ENCODE data around the gene ADRA1B. TPM values are rescaled to one million over a fixed set of nuclear protein-coding genes. Genes with fewer than 3 reads are reported as not detected.
A peak's percentile ranks its signal among the peaks of the same experiment; 100 is the strongest.

The ADRA1B gene
- total RNA-seq, 1 experiment from 2014 or later, result not detected

DNA sequence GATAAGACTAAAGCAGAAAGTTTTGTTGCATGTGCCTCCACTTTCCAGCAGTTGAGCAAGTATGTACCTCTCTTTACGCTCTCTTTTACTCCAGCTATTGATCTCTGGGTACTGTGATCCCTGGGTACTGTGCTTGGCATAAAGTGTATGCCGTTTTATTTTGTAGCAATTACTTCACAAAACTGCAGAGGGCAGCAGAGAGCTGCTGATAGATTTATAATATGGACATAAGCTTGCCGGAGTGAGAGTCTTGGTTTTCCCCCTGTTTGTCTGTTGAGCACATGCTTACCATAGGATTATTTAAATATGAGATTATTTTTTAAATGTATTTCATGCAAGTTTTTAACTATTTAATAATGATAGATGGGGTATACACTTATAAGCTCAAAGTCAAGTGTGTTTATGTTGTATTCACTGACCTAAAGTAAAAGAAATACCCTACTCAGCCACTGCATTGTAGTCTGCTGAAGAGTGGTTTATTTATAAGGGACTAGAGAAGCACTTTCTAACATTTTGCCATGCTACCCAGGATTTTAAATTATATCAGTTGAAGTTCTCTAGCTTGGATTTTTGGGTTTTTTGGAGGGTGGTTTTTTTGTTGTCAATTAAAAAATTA lies 105.7 kb downstream of the ADRA1B start:
- Mint-ChIP-seq H3K4me1 (peaks cover 2 to 6% of the 10 kb centered on the region in 2 experiments; a peak in 3 of 4 replicates), H3K27ac (no peak overlapping the region), H3K9me3 (no peaks in the 10 kb centered on the region), H3K4me3 (no peak overlapping the region), H3K27me3 (ENCODE audit: low read depth) (no peaks in the 10 kb centered on the region), H3K36me3 (ENCODE audit: insufficient read depth in 1 of 3, low read depth in 3 of 3) (peaks cover 2 to 37% (median 33%) of the 10 kb centered on the region in 3 experiments; a peak in 6 of 7 replicates)
- Histone ChIP-seq H2BK120ac (ENCODE audit: low read depth, low read length, poor library complexity, severe bottlenecking) (no peak overlapping the region), H3K9me3 (ENCODE audit: control insufficient read depth, low read depth, low read length) (no peaks in the 10 kb centered on the region), H4K20me1 (ENCODE audit: control insufficient read depth, insufficient read depth, insufficient read length) (no peaks in the 10 kb centered on the region), H4K91ac (ENCODE audit: insufficient read length, low read depth, low read length) (no peak overlapping the region), H3K79me1 (ENCODE audit: insufficient read depth, low read depth, low read length, poor library complexity, severe bottlenecking) (peaks cover 4% of the 10 kb centered on the region), H3K4me2 (ENCODE audit: insufficient read depth, insufficient read length, low read length) (no peak overlapping the region), H2BK12ac (ENCODE audit: insufficient read length, low read depth, low read length) (no peak overlapping the region), H2AFZ (ENCODE audit: low read length) (no peak overlapping the region), H3K79me2 (ENCODE audit: insufficient read depth, low read length) (peaks cover 2% of the 10 kb centered on the region; the same call in 1 of the 2 replicates), H3K14ac (ENCODE audit: insufficient read depth, low read length) (no peak overlapping the region), H3K27me3 (ENCODE audit: insufficient read depth, low read length) (no peaks in the 10 kb centered on the region), H3K4me1 (ENCODE audit: insufficient read depth, low read length) (no peaks in the 10 kb centered on the region), H3K23ac (ENCODE audit: insufficient read length, low read depth, low read length) (no peak overlapping the region), H3K23me2 (ENCODE audit: insufficient read length, low read depth, low read length, poor library complexity, severe bottlenecking) (no peaks in the 10 kb centered on the region), H2BK5ac (ENCODE audit: insufficient read length, low read length) (no peak overlapping the region), H3T11ph (ENCODE audit: low read length) (no peak overlapping the region), H4K8ac (replicated peaks; ENCODE audit: insufficient read length, low read depth, low read length) (no peak overlapping the region), H3K27ac (ENCODE audit: insufficient read length, low read depth, low read length) (no peak overlapping the region), H3K56ac (ENCODE audit: insufficient read length, low read depth, low read length) (no peak overlapping the region), H3K9ac (ENCODE audit: extremely low read depth, insufficient read length, low read length) (no peak overlapping the region), H4K5ac (ENCODE audit: insufficient read length, low read depth, low read length) (no peak overlapping the region), H3K18ac (ENCODE audit: insufficient read length, low read depth, low read length) (no peak overlapping the region), H2BK15ac (ENCODE audit: low read depth, low read length) (no peak overlapping the region), H3K4ac (ENCODE audit: low read depth, low read length) (no peak overlapping the region), H2BK20ac (ENCODE audit: low read depth, low read length, poor library complexity, severe bottlenecking) (no peak overlapping the region), H2AK5ac (ENCODE audit: insufficient read length, low read length) (no peak overlapping the region)
- no CpG with 5 or more reads among the region's 3 CpGs for WGBS (ENCODE audit: extremely low coverage, insufficient read length, low lambda C conversion rate)
- TF ChIP-seq, protein P1, sequence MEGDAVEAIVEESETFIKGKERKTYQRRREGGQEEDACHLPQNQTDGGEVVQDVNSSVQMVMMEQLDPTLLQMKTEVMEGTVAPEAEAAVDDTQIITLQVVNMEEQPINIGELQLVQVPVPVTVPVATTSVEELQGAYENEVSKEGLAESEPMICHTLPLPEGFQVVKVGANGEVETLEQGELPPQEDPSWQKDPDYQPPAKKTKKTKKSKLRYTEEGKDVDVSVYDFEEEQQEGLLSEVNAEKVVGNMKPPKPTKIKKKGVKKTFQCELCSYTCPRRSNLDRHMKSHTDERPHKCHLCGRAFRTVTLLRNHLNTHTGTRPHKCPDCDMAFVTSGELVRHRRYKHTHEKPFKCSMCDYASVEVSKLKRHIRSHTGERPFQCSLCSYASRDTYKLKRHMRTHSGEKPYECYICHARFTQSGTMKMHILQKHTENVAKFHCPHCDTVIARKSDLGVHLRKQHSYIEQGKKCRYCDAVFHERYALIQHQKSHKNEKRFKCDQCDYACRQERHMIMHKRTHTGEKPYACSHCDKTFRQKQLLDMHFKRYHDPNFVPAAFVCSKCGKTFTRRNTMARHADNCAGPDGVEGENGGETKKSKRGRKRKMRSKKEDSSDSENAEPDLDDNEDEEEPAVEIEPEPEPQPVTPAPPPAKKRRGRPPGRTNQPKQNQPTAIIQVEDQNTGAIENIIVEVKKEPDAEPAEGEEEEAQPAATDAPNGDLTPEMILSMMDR (conservative IDR thresholded peaks at IDR 0.05), result peak; percentile 86
- DNase-seq, result peak; percentile 44

Other genes starting within 250 kb of the ADRA1B start
- gene TTC1, start 92.7 kb downstream of the ADRA1B start, total RNA-seq (2021), result 62.6 and 63.3 TPM in 2 replicates
- gene PWWP2A, start 203.0 kb downstream of the ADRA1B start, total RNA-seq (2021), result 63.5 and 66.7 TPM in 2 replicates